IMR-90 (cell line): Measurements from ENCODE around the gene ARHGDIA. TPM values are rescaled to one million over a fixed set of nuclear protein-coding genes. Genes with fewer than 3 reads are reported as not detected.

Experiments
- ATAC-seq: fragments of 200-7000 bp; cut with Tn5 transposase; 2 replicates; pipeline ENCODE4 v1.9.1; 2020; ENCODE audit warnings: low read depth, mild to moderate bottlenecking, moderate library complexity
- BruUV-seq: library from RNA; stranded (reverse); fragments of 400-500 nt; replicated peaks from 2 replicates; lab custom pipeline; 2021; lab: Mats Ljungman, UMichigan
- CTCF ChIA-PET: fragments of 300-600 bp; formaldehyde crosslinking; extraction: SDS; loops from one replicate; lab custom pipeline; 2021; ENCODE audit warnings: antibody characterized with exemption; lab: Yijun Ruan, JAX
- POLR2A ChIA-PET: fragments of 300-600 bp; sonication (Branson Sonifier 250); formaldehyde crosslinking; loops from one replicate; lab custom pipeline; 2022; ENCODE audit warnings: antibody characterized with exemption; ENCODE audit not compliant: unreplicated experiment; lab: Charles Lee
- DNase-seq: peaks from one replicate; pipeline ENCODE4 v3.0.0; 2013
- H2AFZ ChIP-seq: replicated peaks from 2 replicates; pipeline ENCODE3; 2013; ENCODE audit warnings: low read length, mild to moderate bottlenecking; ENCODE audit not compliant: poor library complexity
- H2AK5ac ChIP-seq: 2 replicates; pipeline ENCODE4 v1.6.1; 2013; ENCODE audit warnings: low read depth, low read length, inconsistent platforms
- H2AK9ac ChIP-seq: replicated peaks from 2 replicates; pipeline ENCODE3; 2013; ENCODE audit warnings: mild to moderate bottlenecking, low read depth, low read length, moderate library complexity; ENCODE audit not compliant: poor library complexity
- H2BK120ac ChIP-seq: 2 replicates; pipeline ENCODE4 v1.6.1; 2013; ENCODE audit warnings: low read depth, low read length, inconsistent platforms
- H2BK15ac ChIP-seq: 3 replicates; pipeline ENCODE4 v1.6.1; 2013; ENCODE audit warnings: low read depth, low read length, inconsistent platforms
- H2BK20ac ChIP-seq: 2 replicates; pipeline ENCODE4 v1.6.1; 2013; ENCODE audit warnings: low read depth, mild to moderate bottlenecking, inconsistent platforms, low read length, moderate library complexity
- H2BK5ac ChIP-seq: 2 replicates; pipeline ENCODE4 v1.6.1; 2013; ENCODE audit warnings: mild to moderate bottlenecking, low read depth, low read length, inconsistent platforms; ENCODE audit not compliant: poor library complexity, severe bottlenecking
- H3K14ac ChIP-seq: replicated peaks from 2 replicates; pipeline ENCODE4 v1.6.1; 2013; ENCODE audit warnings: low read depth, low read length, inconsistent platforms
- H3K18ac ChIP-seq: 2 replicates; pipeline ENCODE4 v1.6.1; 2013; ENCODE audit warnings: low read depth, low read length, control low read depth
- H3K23ac ChIP-seq: 2 replicates; pipeline ENCODE4 v1.6.1; 2013; ENCODE audit warnings: low read depth, low read length, inconsistent platforms
- H3K27ac ChIP-seq: 2 replicates; pipeline ENCODE4 v1.5.1; 2013; ENCODE audit warnings: mild to moderate bottlenecking, control low read depth, low read length; ENCODE audit not compliant: insufficient read depth
- H3K27me3 ChIP-seq: 2 replicates; pipeline ENCODE4 v1.6.1; 2013; ENCODE audit warnings: low read length; ENCODE audit not compliant: control insufficient read depth, insufficient read depth
- H3K36me3 ChIP-seq: 2 replicates; pipeline ENCODE4 v1.6.1; 2013; ENCODE audit warnings: low read length, mixed read lengths; ENCODE audit not compliant: control insufficient read depth, insufficient read depth
- H3K4ac ChIP-seq: 2 replicates; pipeline ENCODE4 v1.6.1; 2013; ENCODE audit warnings: low read depth, low read length, inconsistent platforms
- H3K4me1 ChIP-seq: 2 replicates; pipeline ENCODE4 v1.6.1; 2013; ENCODE audit warnings: low read length, mixed read lengths; ENCODE audit not compliant: control insufficient read depth, insufficient read depth
- H3K4me2 ChIP-seq: 2 replicates; pipeline ENCODE4 v1.6.1; 2013; ENCODE audit warnings: low read depth, mild to moderate bottlenecking, control low read depth, low read length, moderate library complexity
- H3K4me3 ChIP-seq: 2 replicates; pipeline ENCODE4 v1.5.1; 2013; ENCODE audit warnings: low read depth, mild to moderate bottlenecking, control low read depth, low read length, moderate library complexity; ENCODE audit not compliant: insufficient read depth
- H3K56ac ChIP-seq: 2 replicates; pipeline ENCODE4 v1.6.1; 2013; ENCODE audit warnings: low read length, inconsistent platforms; ENCODE audit not compliant: insufficient read depth; ENCODE audit errors: extremely low read depth
- H3K79me1 ChIP-seq, 2 experiments: 2 replicates each; pipeline ENCODE4 v1.6.1; 2013; ENCODE audit warnings: low read length in 2 of 2, inconsistent platforms in 1 of 2, low read depth in 1 of 2
- H3K9ac ChIP-seq: 2 replicates; pipeline ENCODE4 v1.6.1; 2013; ENCODE audit warnings: low read depth, low read length, control low read depth
- H3K9me1 ChIP-seq: 2 replicates; pipeline ENCODE4 v1.6.1; 2013; ENCODE audit warnings: low read length, inconsistent platforms; ENCODE audit not compliant: insufficient read depth
- H3K9me3 ChIP-seq: 2 replicates; pipeline ENCODE4 v1.6.1; 2013; ENCODE audit warnings: low read length; ENCODE audit not compliant: control insufficient read depth, insufficient read depth
- H4K20me1 ChIP-seq: 2 replicates; pipeline ENCODE4 v1.6.1; 2013; ENCODE audit warnings: low read length, inconsistent platforms; ENCODE audit not compliant: insufficient read depth
- H4K5ac ChIP-seq: 2 replicates; pipeline ENCODE4 v1.6.1; 2013; ENCODE audit warnings: mild to moderate bottlenecking, low read depth, low read length, control low read depth
- H4K8ac ChIP-seq, 2 experiments: 2 replicates each; pipeline ENCODE4 v1.6.1; 2013; ENCODE audit warnings: low read depth in 2 of 2, low read length in 2 of 2, control low read depth in 1 of 2, inconsistent platforms in 1 of 2
- H4K91ac ChIP-seq: 2 replicates; pipeline ENCODE4 v1.6.1; 2013; ENCODE audit warnings: low read depth, low read length, inconsistent platforms; ENCODE audit not compliant: insufficient read depth
- BHLHE40 ChIP-seq: fragments of 150-350 bp; IDR thresholded peaks from 2 replicates; pipeline ENCODE4 v1.6.1; 2016; ENCODE audit warnings: mild to moderate bottlenecking, low read depth, low read length
- CTCF ChIP-seq: conservative IDR thresholded peaks from 2 replicates; pipeline ENCODE4 v1.5.1; 2012; ENCODE audit warnings: mild to moderate bottlenecking, low read depth, low read length, improper control_type of control experiment
- ELK1 ChIP-seq: fragments of 150-350 bp; IDR thresholded peaks from 2 replicates; pipeline ENCODE4 v1.6.1; 2016; ENCODE audit warnings: low read depth, mild to moderate bottlenecking, low read length, moderate library complexity, borderline replicate concordance
- MAFK ChIP-seq: IDR thresholded peaks from 2 replicates; pipeline ENCODE4 v1.6.1; 2012; ENCODE audit warnings: low read depth, low read length, improper control_type of control experiment
- MAZ ChIP-seq: IDR thresholded peaks from 2 replicates; pipeline ENCODE4 v1.6.1; 2012; ENCODE audit warnings: low read depth, mild to moderate bottlenecking, low read length, improper control_type of control experiment, moderate library complexity, borderline replicate concordance
- MXI1 ChIP-seq: IDR thresholded peaks from 2 replicates; pipeline ENCODE4 v1.6.1; 2012; ENCODE audit warnings: low read depth, mild to moderate bottlenecking, low read length, moderate library complexity, borderline replicate concordance
- POLR2A ChIP-seq: IDR thresholded peaks from 2 replicates; pipeline ENCODE4 v1.6.1; 2012; ENCODE audit warnings: mild to moderate bottlenecking, low read depth, low read length
- RCOR1 ChIP-seq: IDR thresholded peaks from 2 replicates; pipeline ENCODE4 v1.6.1; 2012; ENCODE audit warnings: mild to moderate bottlenecking, low read length, improper control_type of control experiment; ENCODE audit not compliant: insufficient replicate concordance
- USF2 ChIP-seq: fragments of 150-350 bp; IDR thresholded peaks from 2 replicates; pipeline ENCODE4 v1.6.1; 2017; ENCODE audit warnings: mild to moderate bottlenecking, antibody characterized with exemption, low read length, low read depth
- WGBS, 2 experiments: methylation state at CpG; one replicate each; pipeline versions ENCODE4 v1.1.5 to v1.1.7; 2013; ENCODE audit warnings: missing lambda C conversion rate in 2 of 2; ENCODE audit not compliant: insufficient read length in 1 of 2; ENCODE audit errors: extremely low coverage in 2 of 2; 5-methylcytosine and 5-hydroxymethylcytosine counted together
- dilution Hi-C: fragments of 300-500 bp; cut with HindIII; formaldehyde crosslinking; loops from one replicate; pipeline ENCODE4 v1.14.3; 2018; ENCODE audit warnings: low sequenced_read_pairs; ENCODE audit not compliant: unreplicated experiment
- in situ Hi-C: fragments of 300-500 bp; cut with MboI; formaldehyde crosslinking; loops from 3 replicates; pipeline ENCODE4 v1.14.3; 2019; ENCODE audit warnings: low sequenced_read_pairs, inconsistent platforms, mixed read lengths
- intact Hi-C: fragments of 100-400 bp; cut with micrococcal nuclease; formaldehyde crosslinking; loops from 2 replicates; pipeline ENCODE4 v1.10.0; 2022
- polyA plus RNA-seq, 3 experiments: library from polyadenylated mRNA; depleted of rRNA; stranded (reverse); fragments of >200 nt; gene quantifications; 2 replicates each; pipeline ENCODE4 v1.2.3, GENCODE V29; 2012; ENCODE audit warnings: low replicate concordance in 1 of 3
- total RNA-seq: library from RNA; depleted of rRNA; stranded (reverse); fragments of >200 nt; gene quantifications from 2 replicates; pipeline ENCODE4 v1.2.3, GENCODE V29; 2012

ARHGDIA gene
- total and polyA plus RNA-seq, 2 of the 4 experiments (the other 2 are of a cell fraction) = 62.7 to 362 TPM

GRCh38 chr17:81877569-81877968, 6.4 kb upstream of the ARHGDIA start:
- Histone ChIP-seq H4K91ac (peak overlapping the region; percentile 80), H2AK9ac (peak overlapping the region; percentile 22), H3K27me3 (no peaks in the 10 kb centered on the region), H2BK5ac (peak overlapping the region; percentile 76), H3K9ac (no peak overlapping the region), H3K4me2 (no peak overlapping the region), H3K23ac (peak overlapping the region; percentile 63), H3K27ac (peak overlapping the region; percentile 92; the same call in 1 of the 2 replicates), H2BK120ac (peak overlapping the region; percentile 77), H2BK15ac (peak overlapping the region; percentile 84; the same call in 2 of the 3 replicates), H4K20me1 (peaks cover 5% of the 10 kb centered on the region; the same call in 1 of the 2 replicates), H3K9me3 (no peaks in the 10 kb centered on the region), H3K9me1 (peaks cover 21% of the 10 kb centered on the region), H2AK5ac (peak overlapping the region; percentile 92), H2AFZ (peak overlapping the region; percentile 53), H2BK20ac (peak overlapping the region; percentile 89), H4K8ac (peak overlapping the region in 1 of 2 experiments; percentile 8; a peak in 1 of 4 replicates), H3K56ac (no peak overlapping the region; the same call in 1 of the 2 replicates), H3K14ac (peak overlapping the region; percentile 25; the same call in 1 of the 2 replicates), H3K18ac (peak overlapping the region; percentile 16), H3K4me1 (peaks cover 13% of the 10 kb centered on the region), H3K4me3 (no peak overlapping the region), H3K4ac (peak overlapping the region; percentile 80), H4K5ac (peak overlapping the region; percentile 15), H3K36me3 (peaks cover 9% of the 10 kb centered on the region), H3K79me1 (peaks cover 17 to 51% of the 10 kb centered on the region in 2 experiments)
- ChIA-PET CTCF (no interaction called here), POLR2A (no interaction called here)
- no TSS peak for BruUV-seq
- no peak for ATAC-seq
- intact Hi-C loops = no loop called here
- TF ChIP-seq BHLHE40 = no peak
- no peak for TF ChIP-seq ELK1
- TF ChIP-seq MAFK = no peak
- TF ChIP-seq POLR2A = no peak
- TF ChIP-seq MXI1 = no peak
- no peak for TF ChIP-seq RCOR1
- TF ChIP-seq MAZ = no peak
- no peak for TF ChIP-seq CTCF
- no peak for TF ChIP-seq USF2
- in situ Hi-C loops = no loop called here
- dilution Hi-C loops = no loop called here
- 80% methylated on average over 1 of the region's 5 CpGs; no CpG with 5 or more reads in 1 of the 2 experiments for WGBS, 2 experiments
- DNase-seq = no peak
